Stimulated activated CD8-positive, alpha-beta memory T cell treated with anti-CD3 and anti-CD28 coated beads, Interleukin-15, amount 100 ng/mL, for 1 hour (primary cell): ENCODE data around the gene C22orf39.
A peak's percentile ranks its signal among the peaks of the same experiment; 100 is the strongest.

Experiments used
- DNase-seq: peaks from one replicate; pipeline ENCODE4 v3.0.0-alpha.2; 2020; ENCODE audit warnings: low read depth

C22orf39 gene, protein sequence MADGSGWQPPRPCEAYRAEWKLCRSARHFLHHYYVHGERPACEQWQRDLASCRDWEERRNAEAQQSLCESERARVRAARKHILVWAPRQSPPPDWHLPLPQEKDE

DNA sequence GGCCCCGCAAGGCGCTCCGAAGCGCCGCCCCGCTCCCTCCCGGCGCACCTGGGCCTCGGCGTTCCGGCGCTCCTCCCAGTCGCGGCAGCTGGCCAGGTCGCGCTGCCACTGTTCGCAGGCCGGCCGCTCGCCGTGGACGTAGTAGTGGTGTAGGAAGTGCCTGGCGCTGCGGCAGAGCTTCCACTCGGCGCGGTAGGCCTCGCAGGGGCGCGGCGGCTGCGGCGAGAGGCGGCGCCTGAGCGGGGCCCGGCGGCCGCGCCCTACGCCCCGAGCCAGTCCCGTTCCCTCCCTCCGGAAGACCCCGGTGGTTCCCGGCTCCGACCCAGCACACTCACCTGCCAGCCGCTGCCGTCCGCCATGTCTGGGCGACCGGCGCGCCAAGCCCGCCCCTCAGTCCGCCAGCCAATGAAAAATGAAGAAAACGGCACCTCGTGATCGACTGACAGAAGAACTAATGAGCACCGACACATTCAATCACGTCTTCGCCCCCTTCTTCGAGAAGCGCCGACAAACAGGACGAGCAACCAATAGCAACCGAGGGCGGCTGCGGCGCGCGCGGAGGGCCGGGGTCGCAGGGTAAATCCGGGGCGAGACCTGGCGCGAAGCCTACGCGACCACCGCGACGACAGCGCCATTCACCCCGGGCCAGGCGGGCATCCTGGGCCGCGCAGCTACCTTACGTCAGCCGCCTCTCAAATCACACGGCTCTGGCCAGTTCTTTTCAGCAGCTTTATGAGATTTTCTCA is at the start of gene C22orf39:
Gene C22orf39, minus strand, starts transcription at position 382 of the 746 bp plus-strand sequence. Its CDS starts 23 bp downstream, at position 359.
- DNase-seq: peak; percentile 72

DNA sequence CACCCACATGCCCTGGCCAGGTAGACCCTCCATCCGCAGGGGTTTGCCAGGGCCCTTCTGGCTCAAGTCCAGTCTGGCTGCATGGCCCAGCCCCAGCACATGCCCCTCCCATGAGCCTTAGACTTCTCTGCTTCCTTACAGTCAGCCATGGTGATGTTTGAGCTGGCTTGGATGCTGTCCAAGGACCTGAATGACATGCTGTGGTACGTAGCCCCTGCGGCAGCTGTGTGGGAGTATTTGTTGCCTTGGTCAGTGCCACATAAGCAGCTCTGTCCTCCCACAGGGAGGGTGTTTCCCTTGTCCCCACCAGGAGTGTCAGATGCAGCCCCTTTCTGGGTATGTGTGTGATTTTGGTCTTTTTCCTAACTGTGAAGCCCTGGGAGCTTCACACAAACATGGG is 49.7 kb upstream of the C22orf39 start:
- DNase-seq: no peak

DNA sequence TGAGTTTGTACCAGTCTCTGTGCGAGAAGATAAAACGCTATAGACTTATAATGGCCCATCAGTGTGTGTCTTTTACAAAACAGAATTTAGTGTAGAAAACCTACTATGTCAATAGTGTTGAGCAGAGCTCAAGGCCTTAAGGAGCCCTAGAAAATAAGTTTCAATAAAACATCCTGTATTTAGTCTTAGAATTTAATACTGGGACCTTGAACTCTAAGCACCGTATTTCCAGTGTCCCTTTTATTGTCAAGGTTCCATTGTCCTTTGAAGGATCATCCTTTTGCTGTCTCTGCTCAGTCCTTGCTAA is 48.8 kb upstream of the C22orf39 start:
- no peak for DNase-seq

DNA sequence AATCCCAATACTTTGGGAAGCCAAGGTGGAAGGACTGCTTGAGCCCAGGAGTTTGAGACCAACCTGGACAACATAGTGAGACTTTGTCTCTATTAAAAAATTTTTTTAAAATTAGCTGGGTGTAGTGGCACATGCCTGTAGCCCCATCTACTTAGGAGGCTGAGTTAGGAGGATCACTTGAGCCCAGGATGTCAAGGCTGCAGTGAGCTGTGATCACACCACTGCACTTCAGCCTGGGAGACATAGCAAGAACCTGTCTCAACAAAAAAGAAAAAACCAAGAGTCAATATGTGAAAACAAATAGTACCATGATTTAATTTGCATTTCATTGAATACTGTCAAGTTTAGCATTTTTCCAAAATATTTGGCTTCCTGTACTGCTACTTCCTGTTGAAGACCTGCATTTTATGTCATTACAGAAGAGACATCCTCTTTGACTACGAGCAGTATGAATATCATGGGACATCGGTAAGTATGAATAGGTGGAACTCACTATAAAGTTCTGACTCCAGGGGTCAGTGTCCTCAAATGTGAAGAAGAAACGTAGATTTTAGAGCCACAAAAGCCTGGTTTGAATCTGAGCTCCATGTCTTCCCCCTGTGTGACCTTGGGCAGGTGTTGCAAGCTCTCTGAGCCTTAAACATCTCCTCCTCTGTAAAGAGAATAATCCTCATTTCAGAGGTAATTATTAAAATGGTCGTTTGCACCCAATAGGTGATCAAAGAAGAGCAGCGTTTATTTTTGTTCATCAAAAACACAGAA is 48.2 kb upstream of the C22orf39 start:
- no peak for DNase-seq

DNA sequence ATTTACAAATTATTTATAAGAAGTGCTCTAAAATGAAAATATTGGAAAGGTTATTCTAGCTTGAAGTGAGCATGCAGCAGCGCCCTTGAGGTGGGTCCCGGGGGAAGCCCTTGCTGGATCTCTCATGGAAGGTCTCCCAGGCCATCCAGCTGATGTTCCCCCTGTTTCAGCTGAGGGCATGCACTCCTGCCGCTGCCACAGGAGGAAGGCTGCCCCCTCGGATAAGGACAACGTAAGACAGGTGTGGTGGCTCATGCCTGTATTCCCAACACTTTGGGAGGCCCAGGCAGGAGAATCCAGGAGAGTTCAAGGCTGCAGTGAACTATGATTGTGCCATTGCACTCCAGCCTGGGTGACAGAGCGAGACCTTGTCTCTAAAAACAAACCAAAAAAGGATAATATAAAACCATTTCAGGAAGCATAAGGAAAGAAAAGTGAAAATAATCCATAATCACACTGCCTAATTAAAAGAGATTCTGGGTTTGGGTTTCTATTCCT is 47.2 kb upstream of the C22orf39 start:
- no peak for DNase-seq

DNA sequence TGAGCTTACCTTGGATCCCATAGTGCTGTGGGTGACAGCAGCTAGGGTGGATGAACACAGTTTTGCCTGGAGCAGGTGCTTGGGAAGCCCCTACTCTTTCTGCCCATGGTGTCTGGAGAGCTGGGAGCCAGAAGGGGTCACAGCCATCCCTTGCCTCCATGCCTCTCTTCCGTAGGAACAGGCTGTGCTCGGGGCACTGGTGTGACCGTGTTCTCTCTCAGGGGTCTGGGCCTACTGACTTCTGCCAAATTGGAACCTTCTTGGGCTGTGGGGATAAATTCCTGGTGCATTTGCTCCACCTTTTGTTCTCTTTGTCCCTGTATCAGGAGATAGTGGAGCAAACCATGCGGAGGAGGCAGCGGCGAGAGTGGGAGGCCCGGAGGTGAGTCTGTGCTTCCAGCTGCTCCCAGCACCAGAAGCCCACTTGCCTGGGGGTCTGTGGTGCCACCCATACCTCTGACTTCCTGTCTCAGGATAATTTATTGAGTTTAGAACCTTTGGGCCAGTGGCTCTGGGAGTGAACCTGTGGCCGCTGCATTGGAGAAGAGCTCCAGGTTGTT is 46.6 kb upstream of the C22orf39 start:
- DNase-seq: no peak

DNA sequence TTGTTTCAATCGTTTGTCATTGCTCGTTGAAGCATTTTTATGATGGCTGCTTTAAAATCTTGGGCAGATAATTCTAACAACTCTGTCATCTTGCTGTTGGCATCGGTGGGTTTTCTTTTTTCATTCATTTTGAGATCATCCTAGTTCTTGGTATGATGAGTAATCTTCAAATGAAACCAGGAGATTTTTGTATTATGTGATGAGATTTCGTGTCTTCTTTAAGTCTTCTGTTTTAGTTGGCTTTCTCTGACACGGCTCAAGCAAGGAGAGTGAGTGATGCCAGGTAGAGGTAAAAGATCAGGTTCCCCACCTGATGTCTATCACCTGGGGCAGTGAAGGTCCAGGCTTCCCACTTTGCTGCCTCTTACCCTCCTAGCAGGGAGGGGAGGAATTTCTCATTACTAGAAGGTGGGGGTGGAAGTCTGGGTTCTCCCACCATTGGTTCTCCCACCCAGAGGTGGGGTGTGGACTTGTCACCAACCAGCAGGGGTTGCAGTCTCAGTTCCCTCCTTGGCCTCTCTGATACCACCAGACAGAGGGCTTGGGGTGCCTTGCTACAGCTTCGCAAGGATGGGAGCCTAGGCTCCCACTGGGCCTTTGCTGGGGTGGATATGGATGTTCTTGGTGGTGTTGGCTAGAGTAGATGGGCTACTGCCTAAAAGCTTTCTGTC is 45.1 kb upstream of the C22orf39 start:
- DNase-seq: no peak

DNA sequence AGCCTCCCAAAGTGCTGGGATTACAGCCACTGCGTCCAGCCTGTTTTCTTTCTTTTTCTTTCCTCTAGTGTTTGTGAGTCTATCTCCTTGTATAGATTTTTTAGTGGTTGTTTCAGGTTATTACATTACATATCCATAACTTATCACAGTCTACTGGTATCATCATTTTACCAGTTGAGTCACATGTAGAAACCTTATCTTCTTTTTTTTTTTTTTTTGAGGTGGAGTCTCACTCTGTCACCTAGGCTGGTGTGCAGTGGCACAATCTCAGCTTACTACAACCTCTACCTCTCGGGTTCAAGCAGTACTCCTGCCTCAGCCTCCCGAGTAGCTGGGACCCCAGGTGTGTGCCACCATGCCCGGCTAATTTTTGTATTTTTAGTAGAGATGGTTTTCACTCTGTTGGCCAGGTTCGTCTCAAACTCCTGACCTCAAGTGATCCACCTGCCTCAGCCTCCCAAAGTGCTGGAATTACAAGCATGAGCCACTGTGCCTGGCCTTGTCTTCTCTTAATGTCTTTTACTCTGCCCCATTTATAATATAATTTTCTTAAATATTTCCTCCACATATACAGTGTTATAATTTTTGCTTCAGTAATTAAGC is 43.2 kb upstream of the C22orf39 start:
- no peak for DNase-seq

DNA sequence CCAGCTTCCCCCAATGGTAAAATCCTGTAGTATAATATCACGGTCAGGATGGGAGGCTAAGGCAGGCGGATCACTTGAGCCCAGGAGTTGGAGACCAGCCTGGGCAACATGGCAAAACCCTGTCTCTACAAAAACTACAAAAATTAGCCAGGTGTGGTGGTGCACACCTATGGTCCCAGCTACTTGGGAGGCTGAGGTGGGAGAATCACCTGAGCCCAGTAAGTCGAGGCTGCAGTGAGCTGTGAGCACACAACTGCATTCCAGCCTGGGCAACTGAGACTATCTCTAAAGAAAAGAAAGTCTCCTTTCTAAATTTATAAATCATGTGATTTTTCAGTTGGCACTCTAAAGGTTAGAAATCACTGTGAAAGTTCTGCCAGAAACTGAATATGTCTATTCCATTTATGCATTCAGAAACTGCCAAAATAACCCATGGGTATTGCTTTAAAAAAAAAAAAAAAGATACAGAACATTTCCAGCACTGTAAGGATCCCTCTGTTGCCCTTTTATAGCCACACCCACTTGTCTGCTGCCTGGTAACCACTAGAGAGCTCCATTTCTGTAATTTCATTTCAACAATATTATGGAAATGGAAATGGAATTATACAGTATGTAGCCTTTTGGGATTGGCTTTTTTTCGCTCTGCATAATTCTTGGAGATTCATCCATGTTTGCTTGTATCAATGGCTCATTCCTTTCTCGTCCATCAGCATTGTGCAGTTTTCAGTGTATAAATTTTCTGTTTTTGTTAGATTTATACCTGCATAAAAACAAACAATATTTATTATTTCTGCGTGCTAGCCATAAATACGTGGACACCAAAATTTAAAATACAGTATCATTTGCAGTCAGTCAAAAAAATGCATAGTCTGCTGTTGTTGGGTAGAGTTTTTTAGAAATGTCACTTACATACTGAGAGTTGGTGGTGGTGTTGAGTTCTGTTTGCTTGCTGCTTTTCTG is 41.7 kb upstream of the C22orf39 start:
- DNase-seq: no peak

DNA sequence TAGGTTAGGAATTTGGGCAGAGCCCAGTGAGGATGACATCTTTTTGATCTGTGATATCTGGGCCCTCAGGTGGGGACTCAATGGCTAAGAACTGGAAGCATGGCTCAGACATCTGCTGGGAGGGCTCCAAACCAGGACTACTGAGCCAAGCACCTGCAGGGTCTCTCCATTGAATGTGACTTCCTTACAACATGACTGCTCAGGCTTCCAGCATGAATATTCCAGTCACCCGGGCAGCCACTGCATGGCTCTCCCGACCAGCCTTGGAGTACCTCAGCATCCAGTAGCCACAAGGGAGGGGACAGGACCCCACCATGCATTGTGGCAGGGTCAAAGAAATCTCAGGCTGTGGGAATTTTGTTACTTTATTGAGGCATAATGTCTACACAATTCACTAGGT is 40.8 kb upstream of the C22orf39 start:
- DNase-seq: no peak

DNA sequence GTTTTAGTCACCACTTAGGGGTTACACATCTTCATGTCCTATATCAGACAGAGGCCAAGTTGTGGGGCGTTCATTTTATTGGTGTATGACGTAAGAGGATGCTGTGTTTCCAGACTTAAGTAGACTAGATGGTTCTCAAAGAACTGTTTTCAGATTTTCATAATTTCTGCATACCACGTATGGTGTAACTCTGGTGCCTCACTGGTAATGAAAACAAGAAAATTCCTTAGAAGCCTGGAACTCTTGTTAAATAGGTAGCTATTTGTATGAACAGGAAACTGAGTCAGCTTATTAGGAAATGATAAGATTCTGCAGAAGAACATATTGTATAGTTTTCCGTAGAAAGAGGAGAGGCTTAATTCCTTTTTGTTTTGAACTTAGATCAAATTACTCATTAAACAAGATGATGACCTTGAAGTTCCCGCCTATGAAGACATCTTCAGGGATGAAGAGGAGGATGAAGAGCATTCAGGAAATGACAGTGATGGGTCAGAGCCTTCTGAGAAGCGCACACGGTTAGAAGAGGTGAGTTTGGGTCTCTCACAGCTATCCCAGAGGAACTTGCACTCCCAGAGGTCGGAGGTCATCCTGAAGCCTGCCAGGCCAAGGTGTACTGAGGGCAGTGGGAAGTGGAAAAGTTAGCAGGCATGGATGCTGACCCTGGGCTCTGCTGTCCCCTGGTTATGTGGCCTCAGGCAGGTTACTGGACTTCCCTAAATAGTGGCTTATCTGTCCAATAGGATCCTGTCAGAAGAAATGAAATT is 36.2 kb upstream of the C22orf39 start:
- DNase-seq: no peak

DNA sequence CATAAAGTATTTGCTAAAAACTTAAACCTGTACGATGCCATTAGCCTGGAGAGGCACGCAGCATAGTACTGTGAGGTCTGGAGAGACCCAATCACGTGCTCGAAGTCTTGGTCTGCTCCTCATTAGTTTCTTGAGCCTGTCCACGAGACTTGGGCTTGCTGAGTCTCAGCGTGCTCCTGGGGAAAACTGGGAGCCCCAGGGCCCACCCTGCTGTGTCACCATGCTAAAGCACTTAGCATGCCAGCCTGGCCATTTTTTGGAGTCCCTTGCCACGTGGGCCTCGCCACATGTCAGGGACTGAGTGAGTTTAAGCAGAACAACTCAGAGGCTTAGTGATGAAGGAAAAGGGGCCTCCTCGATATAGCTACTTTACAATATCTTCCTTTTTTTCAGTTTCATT is 34.8 kb upstream of the C22orf39 start:
- no peak for DNase-seq

DNA sequence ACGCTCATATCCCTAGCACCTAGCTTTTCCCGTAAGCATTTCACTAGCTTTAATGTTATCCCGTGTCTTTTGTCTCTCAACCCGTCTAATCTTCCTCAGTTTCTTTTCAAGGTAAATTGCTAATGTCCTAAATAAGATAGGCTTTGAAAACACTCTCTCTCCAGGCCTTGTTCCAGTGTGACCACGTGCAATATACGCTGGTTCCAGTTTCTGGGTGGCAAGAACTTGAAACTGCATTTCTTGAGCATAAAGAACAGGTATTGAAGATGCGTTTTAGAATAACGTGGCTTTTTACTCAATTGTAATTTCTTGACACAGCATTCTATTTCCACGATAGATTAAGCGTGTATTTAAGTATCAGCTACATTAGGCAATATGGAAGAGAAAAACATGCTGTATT is 33.3 kb upstream of the C22orf39 start:
- no peak for DNase-seq

DNA sequence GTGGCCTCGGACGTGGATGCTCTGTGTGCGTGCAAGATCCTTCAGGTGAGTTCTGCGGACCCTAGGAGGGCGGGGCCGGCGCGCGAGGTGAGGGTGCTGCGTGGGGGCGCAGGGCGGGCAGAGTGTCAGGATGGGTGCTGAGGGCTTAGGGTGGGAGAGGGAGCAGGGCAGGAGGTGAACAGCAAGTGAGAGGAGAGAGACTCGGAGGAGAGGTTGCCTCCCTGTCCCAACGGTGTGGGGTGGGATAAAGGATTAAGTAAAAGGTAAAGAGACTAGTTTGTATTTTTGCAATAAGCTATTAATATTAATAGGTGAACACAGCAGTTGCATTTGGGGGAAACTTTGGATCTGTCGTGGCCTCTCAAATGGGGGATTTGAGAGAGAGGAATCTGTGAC is 32.7 kb upstream of the C22orf39 start:
- no peak for DNase-seq

DNA sequence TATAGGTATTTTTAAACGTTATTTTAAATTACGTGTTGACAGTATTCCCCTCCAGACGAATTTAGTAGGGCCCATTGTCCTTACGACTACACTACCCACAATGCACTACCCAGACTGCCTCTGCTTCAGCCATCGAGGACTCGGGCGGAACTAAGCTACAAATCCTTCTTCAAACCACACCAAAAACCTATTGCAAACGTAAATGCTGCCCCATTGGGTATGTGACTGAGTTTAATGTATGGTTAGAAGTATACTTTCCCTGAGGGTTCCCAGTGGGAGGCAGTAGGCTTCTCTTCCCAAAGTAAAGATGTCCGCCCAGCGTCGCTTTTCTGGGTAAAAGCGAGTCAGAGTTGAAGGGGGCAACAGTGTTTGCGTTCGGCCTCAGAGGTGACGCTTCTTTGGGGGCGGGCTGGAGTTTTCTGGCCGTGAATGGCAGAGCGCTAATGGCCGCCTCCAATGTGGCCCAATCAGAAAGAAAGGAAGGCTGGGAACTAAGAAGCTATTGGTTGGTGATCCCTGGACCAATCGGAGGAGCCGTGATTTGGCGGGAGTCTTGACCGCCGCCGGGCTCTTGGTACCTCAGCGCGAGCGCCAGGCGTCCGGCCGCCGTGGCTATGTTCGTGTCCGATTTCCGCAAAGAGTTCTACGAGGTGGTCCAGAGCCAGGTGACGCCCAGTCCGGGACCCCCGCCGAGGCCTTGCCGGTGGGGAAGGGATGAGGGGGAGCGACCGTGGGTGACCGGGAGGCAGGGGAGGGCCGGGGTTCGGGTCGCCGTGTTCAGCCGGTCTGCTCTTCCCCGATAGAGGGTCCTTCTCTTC is 32.1 kb upstream of the C22orf39 start, which contains the start of gene CDC45:
Gene CDC45, plus strand, starts transcription at position 566 of the 818 bp plus-strand sequence. Its CDS starts 49 bp downstream, at position 615.
- peak; percentile 83 for DNase-seq

DNA sequence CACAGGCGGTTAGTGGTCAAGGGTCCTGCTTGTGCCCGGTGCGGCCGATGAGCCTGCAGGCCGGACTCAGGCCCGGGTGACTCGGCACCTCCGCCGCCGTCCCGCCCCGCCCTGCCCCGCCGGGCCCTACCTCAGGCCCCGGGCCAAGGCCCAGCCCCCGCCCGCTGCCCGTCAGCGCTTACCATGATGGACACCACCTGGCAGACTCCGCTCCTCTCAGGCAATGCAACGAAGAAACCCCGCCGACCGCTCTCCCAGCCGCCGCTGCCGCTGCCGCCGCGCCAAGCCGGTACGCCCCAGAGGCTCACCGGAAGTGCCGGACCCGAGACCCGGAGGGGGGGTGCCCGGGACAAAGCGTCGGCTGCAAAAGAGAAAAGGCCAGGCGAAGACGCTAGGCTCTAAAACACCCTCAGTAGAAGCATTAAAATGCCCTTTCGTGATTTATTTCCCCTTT is 31.4 kb upstream of the C22orf39 start, which contains the start of gene UFD1:
Gene UFD1, minus strand, starts transcription at position 293 of the 454 bp plus-strand sequence. Its CDS starts 108 bp downstream, at position 185.
- DNase-seq: peak; percentile 54

DNA sequence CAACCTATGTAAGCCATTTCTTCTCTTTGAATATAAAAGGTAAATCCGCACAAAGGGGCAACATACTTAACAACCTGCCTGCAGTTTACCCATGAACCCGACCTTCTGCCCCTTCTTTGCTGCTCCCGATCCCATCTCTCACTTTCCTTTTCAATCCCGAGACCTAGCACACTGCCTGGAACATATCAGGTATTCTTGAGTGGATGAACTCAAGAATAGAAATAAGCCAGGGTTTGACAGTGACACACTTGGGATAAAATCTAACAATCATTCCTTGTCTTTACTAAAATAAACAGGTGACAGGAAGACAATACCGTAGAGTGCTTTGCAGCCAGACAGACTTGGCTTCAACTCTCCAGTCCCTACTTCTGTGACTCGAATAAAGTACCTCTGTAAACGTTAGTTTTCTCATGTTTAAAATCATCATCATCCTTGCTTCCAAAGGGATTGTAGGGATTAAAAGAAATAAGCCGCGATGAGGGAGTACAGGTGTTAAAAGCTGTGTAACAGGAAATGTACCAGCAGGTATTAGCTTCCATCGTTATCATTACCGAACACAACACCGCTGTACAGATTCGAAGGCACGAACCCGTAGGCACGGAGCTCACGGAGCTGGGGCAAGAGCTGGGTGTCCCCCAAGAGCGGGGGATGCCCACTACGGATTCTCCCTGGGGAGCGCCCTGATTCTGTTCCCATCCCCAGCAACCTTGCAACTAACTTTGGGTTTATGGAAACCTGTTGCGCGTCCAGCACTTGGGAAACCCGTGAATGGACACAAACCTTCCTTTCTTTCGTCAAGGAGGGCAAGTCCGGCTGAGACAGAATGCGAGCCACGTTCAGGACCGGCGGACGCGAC is 30.8 kb upstream of the C22orf39 start:
- DNase-seq: no peak
